Smooth muscle cell (in vitro differentiated cells): ENCODE data around the gene ZFR2. TPM values are rescaled to one million over a fixed set of nuclear protein-coding genes. Genes with fewer than 3 reads are reported as not detected.
"Not testable (repeated sequence)": the region's sequence is repeated elsewhere in the genome, so short reads cannot be mapped to it uniquely, and the experiment has no call there.

Experiments used
- DNase-seq: peaks from one replicate; lab custom pipeline; 2025; ENCODE audit not compliant: unreplicated experiment; lab: John Stamatoyannopoulos, UW
- H2AFZ ChIP-seq: fragments of 200-600 bp; sonication (generic); 2 replicates; pipeline ENCODE4 v1.6.0; 2016; ENCODE audit warnings: antibody characterized with exemption, low read depth, mild to moderate bottlenecking
- H3F3A ChIP-seq: fragments of 200-600 bp; sonication (generic); 2 replicates; pipeline ENCODE4 v1.6.0; 2017; ENCODE audit warnings: antibody characterized with exemption, low read depth
- H3K27ac ChIP-seq: fragments of 200-600 bp; sonication (generic); 2 replicates; pipeline ENCODE4 v1.5.1; 2016; ENCODE audit warnings: low read depth, mild to moderate bottlenecking
- H3K27me3 ChIP-seq: fragments of 200-600 bp; sonication (generic); 2 replicates; pipeline ENCODE4 v1.6.1; 2016; ENCODE audit warnings: low read depth, mild to moderate bottlenecking
- H3K36me3 ChIP-seq: fragments of 200-600 bp; sonication (generic); 2 replicates; pipeline ENCODE4 v1.5.1; 2016; ENCODE audit warnings: low read depth
- H3K4me1 ChIP-seq: fragments of 200-600 bp; sonication (generic); 2 replicates; pipeline ENCODE4 v1.5.1; 2016; ENCODE audit warnings: low read depth
- H3K4me2 ChIP-seq: fragments of 200-600 bp; sonication (generic); 2 replicates; pipeline ENCODE4 v1.6.0; 2016; ENCODE audit warnings: mild to moderate bottlenecking
- H3K4me3 ChIP-seq: fragments of 200-600 bp; sonication (generic); 2 replicates; pipeline ENCODE4 v1.5.1; 2016; ENCODE audit warnings: mild to moderate bottlenecking
- H3K79me2 ChIP-seq: fragments of 200-600 bp; sonication (generic); 2 replicates; pipeline ENCODE4 v1.6.0; 2016; ENCODE audit warnings: low read depth, mild to moderate bottlenecking
- H3K9ac ChIP-seq: fragments of 200-600 bp; sonication (generic); 2 replicates; pipeline ENCODE4 v1.6.0; 2016; ENCODE audit warnings: low read depth
- H3K9me3 ChIP-seq: fragments of 200-600 bp; sonication (generic); replicated peaks from 2 replicates; pipeline ENCODE4 v1.5.1; 2016; ENCODE audit warnings: low read depth
- H4K20me1 ChIP-seq: fragments of 200-600 bp; sonication (generic); 2 replicates; pipeline ENCODE4 v1.6.0; 2016; ENCODE audit warnings: low read depth
- WGBS: methylation state at CpG from one replicate; pipeline ENCODE4 v1.1.7; 2016; ENCODE audit warnings: low lambda C conversion rate; 5-methylcytosine and 5-hydroxymethylcytosine counted together
- polyA plus RNA-seq: library from polyadenylated mRNA; unstranded; fragments of >200 nt; fragmentation: Nextera tagmentation; extraction: Ambion mirVana; gene quantifications from 2 replicates; pipeline ENCODE4 v1.2.1, GENCODE V29; 2016
- total RNA-seq: library from RNA; depleted of rRNA; stranded (reverse); fragments of >200 nt; gene quantifications from 2 replicates; pipeline ENCODE4 v1.2.3, GENCODE V29; 2014
- TF ChIP-seq, protein P1 (sequence below): fragments of 200-600 bp; sonication (generic); IDR thresholded peaks from 2 replicates; pipeline ENCODE4 v1.5.1; 2017; ENCODE audit warnings: borderline replicate concordance, mild to moderate bottlenecking, antibody characterized with exemption; ENCODE audit not compliant: insufficient read depth, poor library complexity, severe bottlenecking

The ZFR2 gene
- total and polyA plus RNA-seq, 2 experiments from 2014 or later = 0.54 to 1.8 TPM

DNA sequence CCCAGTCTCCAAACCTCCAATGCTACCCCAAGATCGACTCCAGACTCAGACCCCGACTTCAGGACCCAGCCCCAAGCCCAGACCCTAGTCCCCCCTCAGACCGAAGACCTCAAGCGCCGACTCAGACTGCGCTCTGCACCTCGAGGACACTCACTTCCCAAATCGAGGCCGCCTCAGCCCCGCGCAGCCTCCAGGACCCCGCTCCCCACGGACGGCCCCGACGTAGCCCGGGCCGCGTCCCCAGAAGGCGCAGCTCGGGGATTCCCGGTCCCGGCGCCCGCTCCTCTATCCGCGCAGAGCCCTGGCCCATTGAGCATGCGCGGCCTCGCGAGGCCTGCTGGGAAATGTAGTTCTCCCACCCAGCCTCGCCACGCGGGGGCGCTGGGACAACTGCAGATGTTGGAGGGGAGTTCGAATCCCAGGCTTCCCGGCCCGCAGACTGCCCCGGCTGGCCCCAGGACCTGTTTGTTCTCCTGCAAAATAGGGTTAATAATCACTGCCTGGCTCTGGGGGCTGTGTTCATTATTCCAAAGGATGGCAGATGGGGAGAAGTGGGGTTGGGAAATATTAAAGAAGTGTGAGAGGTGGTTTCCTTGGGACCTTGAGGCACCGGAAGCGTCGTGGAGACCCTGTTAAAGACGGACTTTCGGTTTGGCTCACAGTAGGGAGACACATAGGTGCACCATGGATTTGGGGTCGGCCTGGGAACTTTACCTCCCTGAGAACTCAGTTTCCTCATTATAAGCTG is 107.3 kb downstream of the ZFR2 start, which contains the start of gene APBA3:
Gene APBA3 (minus strand): TSS at position 311 of the 748 bp plus-strand sequence. CDS start 1,428 bp downstream, outside the sequence.
- Histone ChIP-seq H3K9ac (peak within 1 kb of the TSS; percentile 96), H3K4me1 (peaks cover 3% of the 10 kb centered on the region), H3K27me3 (no peaks in the 10 kb centered on the region), H3F3A (peaks cover 6% of the 10 kb centered on the region), H3K27ac (peak within 1 kb of the TSS; percentile 93), H3K36me3 (no peaks in the 10 kb centered on the region), H3K79me2 (peaks cover 28% of the 10 kb centered on the region), H3K4me2 (peak within 1 kb of the TSS; percentile 82), H2AFZ (peak within 1 kb of the TSS; percentile 92), H3K4me3 (peak within 1 kb of the TSS; percentile 91), H4K20me1 (no peaks in the 10 kb centered on the region), H3K9me3 (no peaks in the 10 kb centered on the region)
- peak; percentile 86 for DNase-seq
- TF ChIP-seq, protein P1, sequence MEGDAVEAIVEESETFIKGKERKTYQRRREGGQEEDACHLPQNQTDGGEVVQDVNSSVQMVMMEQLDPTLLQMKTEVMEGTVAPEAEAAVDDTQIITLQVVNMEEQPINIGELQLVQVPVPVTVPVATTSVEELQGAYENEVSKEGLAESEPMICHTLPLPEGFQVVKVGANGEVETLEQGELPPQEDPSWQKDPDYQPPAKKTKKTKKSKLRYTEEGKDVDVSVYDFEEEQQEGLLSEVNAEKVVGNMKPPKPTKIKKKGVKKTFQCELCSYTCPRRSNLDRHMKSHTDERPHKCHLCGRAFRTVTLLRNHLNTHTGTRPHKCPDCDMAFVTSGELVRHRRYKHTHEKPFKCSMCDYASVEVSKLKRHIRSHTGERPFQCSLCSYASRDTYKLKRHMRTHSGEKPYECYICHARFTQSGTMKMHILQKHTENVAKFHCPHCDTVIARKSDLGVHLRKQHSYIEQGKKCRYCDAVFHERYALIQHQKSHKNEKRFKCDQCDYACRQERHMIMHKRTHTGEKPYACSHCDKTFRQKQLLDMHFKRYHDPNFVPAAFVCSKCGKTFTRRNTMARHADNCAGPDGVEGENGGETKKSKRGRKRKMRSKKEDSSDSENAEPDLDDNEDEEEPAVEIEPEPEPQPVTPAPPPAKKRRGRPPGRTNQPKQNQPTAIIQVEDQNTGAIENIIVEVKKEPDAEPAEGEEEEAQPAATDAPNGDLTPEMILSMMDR = peak; percentile 50
- 8% methylated on average over 40 of the region's 45 CpGs for WGBS

DNA sequence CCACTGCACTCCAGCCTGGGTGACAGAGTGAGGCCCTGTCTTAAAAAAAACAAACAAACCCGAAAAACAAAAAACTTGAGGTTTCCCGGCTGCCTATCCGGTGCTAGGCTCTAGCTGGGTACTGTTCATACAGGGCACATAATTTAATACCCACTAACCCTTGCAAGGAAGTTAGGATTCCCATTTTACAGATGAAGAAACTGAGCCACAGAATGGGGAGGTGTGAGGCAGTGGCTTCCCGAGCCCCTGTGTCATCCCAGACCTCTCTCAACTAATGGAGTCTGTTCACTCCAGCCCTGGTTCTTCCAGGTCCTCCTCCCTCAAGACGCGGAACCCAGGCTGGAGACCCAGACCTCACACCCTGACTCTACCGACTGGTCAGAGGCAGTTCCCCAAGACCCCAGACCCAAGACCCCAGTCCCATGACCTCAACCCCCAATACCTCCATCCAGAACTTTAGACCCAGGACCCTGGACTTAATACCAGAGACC is 107.9 kb downstream of the ZFR2 start:
- H3K79me2 ChIP-seq = peaks cover 28% of the 10 kb centered on the region
- no peaks in the 10 kb centered on the region for H3K27me3 ChIP-seq
- no peaks in the 10 kb centered on the region for H3K9me3 ChIP-seq
- peak overlapping the region; percentile 91 for H3K4me3 ChIP-seq
- H3K4me1 ChIP-seq = peaks cover 3% of the 10 kb centered on the region
- 50% methylated on average over 7 of the region's 7 CpGs for WGBS
- peaks cover 6% of the 10 kb centered on the region for H3F3A ChIP-seq
- H4K20me1 ChIP-seq = no peaks in the 10 kb centered on the region
- TF ChIP-seq, protein P1 = no peak
- DNase-seq = no peak
- peak overlapping the region; percentile 96 for H3K9ac ChIP-seq
- H3K4me2 ChIP-seq = peak overlapping the region; percentile 82
- peak overlapping the region; percentile 75 for H3K27ac ChIP-seq
- no peaks in the 10 kb centered on the region for H3K36me3 ChIP-seq
- peak overlapping the region; percentile 92 for H2AFZ ChIP-seq

DNA sequence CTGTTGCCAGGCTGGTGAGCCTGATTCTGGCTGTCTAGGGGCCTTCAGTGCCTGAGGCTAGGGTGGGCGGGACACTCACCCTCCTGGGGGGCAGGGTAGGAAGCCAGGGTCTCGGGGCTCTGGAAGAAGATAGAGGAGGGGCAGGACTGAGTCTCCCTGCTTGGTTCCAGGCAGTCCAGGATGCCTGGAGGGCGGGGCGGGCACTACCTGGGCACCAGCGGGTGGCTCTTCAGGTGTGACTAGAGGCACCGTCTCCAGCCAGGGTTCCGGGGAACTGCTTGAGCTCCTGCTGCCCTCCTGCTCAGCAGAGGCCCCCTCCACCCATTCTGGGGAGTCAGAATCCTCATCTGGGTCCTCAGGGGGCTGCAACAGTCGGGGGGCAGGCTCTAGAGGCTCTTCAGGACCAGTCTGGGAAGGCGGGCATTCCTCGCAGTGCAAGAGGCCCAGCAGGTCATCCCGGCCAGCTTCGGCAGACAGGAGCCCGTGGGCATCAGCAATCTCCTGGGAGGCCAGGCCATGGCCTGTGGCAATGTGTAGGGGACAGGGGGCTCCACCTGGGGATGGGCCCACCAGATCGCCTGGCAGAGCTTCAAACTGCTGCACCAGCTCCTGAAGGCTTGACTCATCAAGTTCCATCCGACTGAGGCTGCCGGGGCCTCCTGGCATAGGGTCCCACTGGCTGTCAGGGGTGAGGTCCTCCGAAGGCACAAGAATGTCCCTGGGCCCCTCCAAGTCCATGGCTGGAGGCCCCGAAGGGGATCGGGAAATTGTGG is 109.2 kb downstream of the ZFR2 start:
- DNase-seq = no peak
- Histone ChIP-seq H3K27me3 (no peaks in the 10 kb centered on the region), H3K36me3 (no peaks in the 10 kb centered on the region), H2AFZ (no peak overlapping the region), H3F3A (peaks cover 6% of the 10 kb centered on the region), H3K9ac (no peak overlapping the region), H4K20me1 (no peaks in the 10 kb centered on the region), H3K79me2 (peaks cover 28% of the 10 kb centered on the region), H3K27ac (no peak overlapping the region), H3K4me3 (no peak overlapping the region), H3K9me3 (no peaks in the 10 kb centered on the region), H3K4me2 (peak overlapping the region; percentile 82), H3K4me1 (peaks cover 3% of the 10 kb centered on the region)
- WGBS = 88% methylated on average over 19 of the region's 19 CpGs
- TF ChIP-seq, protein P1 = no peak

DNA sequence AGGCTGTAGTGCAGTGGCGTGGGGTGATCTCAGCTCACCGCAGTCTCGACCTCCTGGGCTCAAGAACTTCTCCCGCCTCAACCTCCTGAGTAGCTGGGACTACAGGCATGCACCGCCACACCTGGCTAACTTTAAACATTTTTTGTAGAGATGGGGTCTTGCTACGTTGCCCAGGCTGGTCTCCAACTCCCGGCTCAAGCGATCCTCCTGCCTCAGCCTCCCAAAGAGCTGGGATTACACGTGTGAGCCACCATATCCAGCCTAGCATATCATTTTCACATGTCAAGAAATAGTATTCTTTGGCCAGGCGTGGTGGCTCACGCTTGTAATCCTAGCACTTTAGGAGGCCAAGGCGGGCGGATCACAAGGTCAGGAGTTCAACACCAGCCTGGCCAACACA is 110.5 kb downstream of the ZFR2 start:
- not testable (repeated sequence) for H3K9ac ChIP-seq, H3K4me3 ChIP-seq, DNase-seq, H2AFZ ChIP-seq, H3K27me3 ChIP-seq, H3K36me3 ChIP-seq, H3K4me1 ChIP-seq, H3K27ac ChIP-seq, H3K4me2 ChIP-seq, H4K20me1 ChIP-seq, H3F3A ChIP-seq, H3K9me3 ChIP-seq
- peaks cover 25% of the 10 kb centered on the region for H3K79me2 ChIP-seq
- WGBS = 98% methylated on average over 13 of the region's 13 CpGs

DNA sequence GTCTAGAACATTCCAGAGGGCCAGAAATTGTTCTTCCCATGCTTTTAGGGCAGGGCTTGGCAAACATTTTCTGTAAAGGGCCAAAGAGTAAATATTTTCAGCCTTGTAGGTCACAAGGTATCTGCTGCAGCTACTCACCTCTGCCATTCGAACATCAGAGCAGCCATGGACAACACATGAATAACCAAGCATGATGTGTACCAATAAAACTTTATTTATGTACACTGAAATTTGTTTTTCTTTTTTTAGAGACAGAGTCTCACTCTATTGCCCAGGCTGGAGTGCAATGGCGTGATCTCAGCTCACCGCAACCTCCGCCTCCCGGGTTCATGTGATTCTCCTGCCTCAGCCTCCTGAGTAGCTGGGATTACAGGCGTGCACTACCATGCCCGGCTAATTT is 111.1 kb downstream of the ZFR2 start:
- not testable (repeated sequence) for H3K9me3 ChIP-seq, DNase-seq, H4K20me1 ChIP-seq, H3K4me2 ChIP-seq, H3K27me3 ChIP-seq, H2AFZ ChIP-seq, H3K36me3 ChIP-seq, H3K9ac ChIP-seq, H3F3A ChIP-seq, H3K27ac ChIP-seq, H3K4me1 ChIP-seq, H3K4me3 ChIP-seq
- WGBS = 99% methylated on average over 7 of the region's 7 CpGs
- H3K79me2 ChIP-seq = peaks cover 22% of the 10 kb centered on the region
